Liver (tissue), 3 donors: ENCODE measurements around the gene RASGRP1.

Source experiments
- TAF1 ChIP-seq: conservative IDR thresholded peaks from 2 replicates; pipeline ENCODE4 v1.6.1; 2016; ENCODE audit warnings: antibody characterized with exemption, mild to moderate bottlenecking
- TF ChIP-seq, protein P1 (sequence below): fragments of 150-350 bp; IDR thresholded peaks from 2 replicates; pipeline ENCODE4 v1.5.1; 2017; ENCODE audit warnings: improper control_type of control experiment, low read depth, low read length; ENCODE audit not compliant: missing input control
- TF ChIP-seq, protein P2 (sequence below): IDR thresholded peaks from 2 replicates; pipeline ENCODE4 v1.6.1; 2016; ENCODE audit warnings: antibody characterized with exemption
- donor health status: healthy.
- donor health status: healthy.

DNA sequence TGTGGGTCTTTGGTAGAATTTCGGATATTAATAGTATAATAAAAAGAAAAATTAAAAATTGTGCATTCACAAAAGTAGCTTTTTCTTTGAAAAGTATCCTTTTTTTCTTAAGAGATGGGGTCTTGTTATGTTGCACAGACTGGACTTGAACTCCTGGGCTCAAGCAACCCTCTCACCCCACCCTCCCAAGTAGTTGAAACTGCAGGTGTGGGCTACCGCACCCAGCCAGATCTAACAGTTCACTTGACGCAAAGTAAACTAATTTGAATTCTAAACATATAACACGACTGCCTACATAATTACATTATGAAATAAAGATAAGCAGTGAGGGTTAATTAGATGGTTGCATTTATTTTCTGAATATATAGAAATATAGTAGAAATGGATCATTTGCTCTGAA is 99.9 kb downstream of the RASGRP1 start:
- TF ChIP-seq, protein P1, sequence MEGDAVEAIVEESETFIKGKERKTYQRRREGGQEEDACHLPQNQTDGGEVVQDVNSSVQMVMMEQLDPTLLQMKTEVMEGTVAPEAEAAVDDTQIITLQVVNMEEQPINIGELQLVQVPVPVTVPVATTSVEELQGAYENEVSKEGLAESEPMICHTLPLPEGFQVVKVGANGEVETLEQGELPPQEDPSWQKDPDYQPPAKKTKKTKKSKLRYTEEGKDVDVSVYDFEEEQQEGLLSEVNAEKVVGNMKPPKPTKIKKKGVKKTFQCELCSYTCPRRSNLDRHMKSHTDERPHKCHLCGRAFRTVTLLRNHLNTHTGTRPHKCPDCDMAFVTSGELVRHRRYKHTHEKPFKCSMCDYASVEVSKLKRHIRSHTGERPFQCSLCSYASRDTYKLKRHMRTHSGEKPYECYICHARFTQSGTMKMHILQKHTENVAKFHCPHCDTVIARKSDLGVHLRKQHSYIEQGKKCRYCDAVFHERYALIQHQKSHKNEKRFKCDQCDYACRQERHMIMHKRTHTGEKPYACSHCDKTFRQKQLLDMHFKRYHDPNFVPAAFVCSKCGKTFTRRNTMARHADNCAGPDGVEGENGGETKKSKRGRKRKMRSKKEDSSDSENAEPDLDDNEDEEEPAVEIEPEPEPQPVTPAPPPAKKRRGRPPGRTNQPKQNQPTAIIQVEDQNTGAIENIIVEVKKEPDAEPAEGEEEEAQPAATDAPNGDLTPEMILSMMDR: no peak
- TF ChIP-seq TAF1: no peak
- TF ChIP-seq, protein P2, sequence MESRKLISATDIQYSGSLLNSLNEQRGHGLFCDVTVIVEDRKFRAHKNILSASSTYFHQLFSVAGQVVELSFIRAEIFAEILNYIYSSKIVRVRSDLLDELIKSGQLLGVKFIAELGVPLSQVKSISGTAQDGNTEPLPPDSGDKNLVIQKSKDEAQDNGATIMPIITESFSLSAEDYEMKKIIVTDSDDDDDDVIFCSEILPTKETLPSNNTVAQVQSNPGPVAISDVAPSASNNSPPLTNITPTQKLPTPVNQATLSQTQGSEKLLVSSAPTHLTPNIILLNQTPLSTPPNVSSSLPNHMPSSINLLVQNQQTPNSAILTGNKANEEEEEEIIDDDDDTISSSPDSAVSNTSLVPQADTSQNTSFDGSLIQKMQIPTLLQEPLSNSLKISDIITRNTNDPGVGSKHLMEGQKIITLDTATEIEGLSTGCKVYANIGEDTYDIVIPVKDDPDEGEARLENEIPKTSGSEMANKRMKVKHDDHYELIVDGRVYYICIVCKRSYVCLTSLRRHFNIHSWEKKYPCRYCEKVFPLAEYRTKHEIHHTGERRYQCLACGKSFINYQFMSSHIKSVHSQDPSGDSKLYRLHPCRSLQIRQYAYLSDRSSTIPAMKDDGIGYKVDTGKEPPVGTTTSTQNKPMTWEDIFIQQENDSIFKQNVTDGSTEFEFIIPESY: no peak
